GM18909 (cell line): ENCODE results near the gene PRPF19.
A peak's percentile ranks its signal among the peaks of the same experiment; 100 is the strongest.

Experiments used
- ATAC-seq: cut with Tn5 transposase; IDR thresholded peaks from one replicate; pipeline ENCODE4 v1.9.1; 2021; ENCODE audit warnings: mild to moderate bottlenecking; ENCODE audit not compliant: unreplicated experiment, poor library complexity

Gene PRPF19

GRCh38 chr11:60906132-60906972 is at the start of gene PRPF19:
Gene PRPF19 (minus strand): TSS chr11:60906585. CDS start chr11:60906382, 203 bp downstream.
- ATAC-seq: peak; percentile 84

GRCh38 chr11:60955571-60955970 is 49.2 kb upstream of the PRPF19 start:
- no peak for ATAC-seq

- ATAC-seq: no peak
These were observed 48.0 kb upstream of the PRPF19 start for GRCh38 chr11:60954421-60954820.

- ATAC-seq: no peak
These were observed 47.4 kb upstream of the PRPF19 start for GRCh38 chr11:60953781-60954180.

- no peak for ATAC-seq
These were observed 46.4 kb upstream of the PRPF19 start for GRCh38 chr11:60952742-60953170.

- peak; percentile 81 for ATAC-seq
These were observed 45.7 kb upstream of the PRPF19 start, which contains the start of gene SLC15A3 for GRCh38 chr11:60951904-60952741. Gene SLC15A3 (minus strand): TSS chr11:60952176. CDS start chr11:60951551, 625 bp downstream.

GRCh38 chr11:60951606-60951903 is 45.2 kb upstream of the PRPF19 start:
- ATAC-seq: no peak

GRCh38 chr11:60950933-60951605 is 44.7 kb upstream of the PRPF19 start:
- ATAC-seq: no peak

GRCh38 chr11:60950024-60950423 is 43.6 kb upstream of the PRPF19 start:
- ATAC-seq: no peak

- ATAC-seq: no peak
These were observed 41.9 kb upstream of the PRPF19 start for GRCh38 chr11:60948250-60948649.

GRCh38 chr11:60947700-60948099 is 41.3 kb upstream of the PRPF19 start:
- no peak for ATAC-seq

- no peak for ATAC-seq
These were observed 40.3 kb upstream of the PRPF19 start for GRCh38 chr11:60946601-60947264.

GRCh38 chr11:60945295-60945667 is 38.9 kb upstream of the PRPF19 start:
- ATAC-seq: no peak

- no peak for ATAC-seq
These were observed 38.3 kb upstream of the PRPF19 start for GRCh38 chr11:60944490-60945294.

- ATAC-seq: no peak
These were observed 36.7 kb upstream of the PRPF19 start for GRCh38 chr11:60942970-60943565.

GRCh38 chr11:60942219-60942618 is 35.8 kb upstream of the PRPF19 start:
- no peak for ATAC-seq

GRCh38 chr11:60941371-60942119 is 35.2 kb upstream of the PRPF19 start:
- ATAC-seq: no peak

- no peak for ATAC-seq
These were observed 33.5 kb upstream of the PRPF19 start for GRCh38 chr11:60939855-60940254.
